Fibroblast of skin of right quadriceps (primary cell): Measurements from ENCODE around the gene RAD51B.

Experiments used
- DNase-seq: peaks from one replicate; pipeline ENCODE4 v3.0.0-alpha.2; 2013

Gene RAD51B

GRCh38 chr14:68124979-68125731 is 305.6 kb downstream of the RAD51B start:
- peak; percentile 70 for DNase-seq

GRCh38 chr14:68127166-68127565 is 307.6 kb downstream of the RAD51B start:
- DNase-seq, result no peak

- DNase-seq, result no peak
Measured at GRCh38 chr14:68131907-68132306, 312.3 kb downstream of the RAD51B start.

- DNase-seq, result no peak
Measured at GRCh38 chr14:68132563-68133121, 313.1 kb downstream of the RAD51B start.

- DNase-seq, result no peak
Measured at GRCh38 chr14:68133856-68134255, 314.3 kb downstream of the RAD51B start.

- DNase-seq, result no peak
Measured at GRCh38 chr14:68135028-68135427, 315.4 kb downstream of the RAD51B start.

- DNase-seq, result peak; percentile 65
Measured at GRCh38 chr14:68135566-68135965, 316.0 kb downstream of the RAD51B start.

- peak; percentile 94 for DNase-seq
Measured at GRCh38 chr14:68137704-68138619, 318.4 kb downstream of the RAD51B start.

- no peak for DNase-seq
Measured at GRCh38 chr14:68139431-68140075, 320.0 kb downstream of the RAD51B start.

GRCh38 chr14:68140076-68140741 is 320.6 kb downstream of the RAD51B start:
- DNase-seq, result peak; percentile 99

- DNase-seq, result no peak
Measured at GRCh38 chr14:68140806-68141205, 321.2 kb downstream of the RAD51B start.

- DNase-seq, result peak; percentile 49
Measured at GRCh38 chr14:68141281-68142088, 321.9 kb downstream of the RAD51B start.

GRCh38 chr14:68143341-68143841 is 323.8 kb downstream of the RAD51B start:
- peak; percentile 76 for DNase-seq

GRCh38 chr14:68144051-68144681 is 324.6 kb downstream of the RAD51B start:
- DNase-seq, result no peak

GRCh38 chr14:68145036-68145435 is 325.5 kb downstream of the RAD51B start:
- DNase-seq, result no peak

GRCh38 chr14:68145539-68145938 is 326.0 kb downstream of the RAD51B start:
- peak; percentile 64 for DNase-seq

- peak; percentile 99 for DNase-seq
Measured at GRCh38 chr14:68146818-68147217, 327.2 kb downstream of the RAD51B start.

- peak; percentile 47 for DNase-seq
Measured at GRCh38 chr14:68147303-68147702, 327.7 kb downstream of the RAD51B start.

- DNase-seq, result peak; percentile 55
Measured at GRCh38 chr14:68148276-68148675, 328.7 kb downstream of the RAD51B start.

GRCh38 chr14:68148763-68149162 is 329.2 kb downstream of the RAD51B start:
- no peak for DNase-seq

- DNase-seq, result no peak
Measured at GRCh38 chr14:68153275-68153674, 333.7 kb downstream of the RAD51B start.
